ENCODE results near the gene SPACA6.

- TF ChIP-seq, protein P1, sequence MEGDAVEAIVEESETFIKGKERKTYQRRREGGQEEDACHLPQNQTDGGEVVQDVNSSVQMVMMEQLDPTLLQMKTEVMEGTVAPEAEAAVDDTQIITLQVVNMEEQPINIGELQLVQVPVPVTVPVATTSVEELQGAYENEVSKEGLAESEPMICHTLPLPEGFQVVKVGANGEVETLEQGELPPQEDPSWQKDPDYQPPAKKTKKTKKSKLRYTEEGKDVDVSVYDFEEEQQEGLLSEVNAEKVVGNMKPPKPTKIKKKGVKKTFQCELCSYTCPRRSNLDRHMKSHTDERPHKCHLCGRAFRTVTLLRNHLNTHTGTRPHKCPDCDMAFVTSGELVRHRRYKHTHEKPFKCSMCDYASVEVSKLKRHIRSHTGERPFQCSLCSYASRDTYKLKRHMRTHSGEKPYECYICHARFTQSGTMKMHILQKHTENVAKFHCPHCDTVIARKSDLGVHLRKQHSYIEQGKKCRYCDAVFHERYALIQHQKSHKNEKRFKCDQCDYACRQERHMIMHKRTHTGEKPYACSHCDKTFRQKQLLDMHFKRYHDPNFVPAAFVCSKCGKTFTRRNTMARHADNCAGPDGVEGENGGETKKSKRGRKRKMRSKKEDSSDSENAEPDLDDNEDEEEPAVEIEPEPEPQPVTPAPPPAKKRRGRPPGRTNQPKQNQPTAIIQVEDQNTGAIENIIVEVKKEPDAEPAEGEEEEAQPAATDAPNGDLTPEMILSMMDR (optimal IDR thresholded peaks at IDR 0.05 in 1 of 3, IDR thresholded peaks at IDR 0.05 in 1 of 3, conservative IDR thresholded peaks at IDR 0.05 in 1 of 3; ENCODE audit: extremely low read depth in 1 of 3, insufficient read depth in 2 of 3, low read length in 3 of 3), result no peak
- TF ChIP-seq EZH2 (IDR thresholded peaks at IDR 0.05; ENCODE audit: low read length), result no peak
Measured at GRCh38 chr19:51729781-51730180, 36.7 kb downstream of the SPACA6 start.

Measured in keratinocyte (primary cell).